Measurements from ENCODE around the gene BTK.

BTK gene

DNA sequence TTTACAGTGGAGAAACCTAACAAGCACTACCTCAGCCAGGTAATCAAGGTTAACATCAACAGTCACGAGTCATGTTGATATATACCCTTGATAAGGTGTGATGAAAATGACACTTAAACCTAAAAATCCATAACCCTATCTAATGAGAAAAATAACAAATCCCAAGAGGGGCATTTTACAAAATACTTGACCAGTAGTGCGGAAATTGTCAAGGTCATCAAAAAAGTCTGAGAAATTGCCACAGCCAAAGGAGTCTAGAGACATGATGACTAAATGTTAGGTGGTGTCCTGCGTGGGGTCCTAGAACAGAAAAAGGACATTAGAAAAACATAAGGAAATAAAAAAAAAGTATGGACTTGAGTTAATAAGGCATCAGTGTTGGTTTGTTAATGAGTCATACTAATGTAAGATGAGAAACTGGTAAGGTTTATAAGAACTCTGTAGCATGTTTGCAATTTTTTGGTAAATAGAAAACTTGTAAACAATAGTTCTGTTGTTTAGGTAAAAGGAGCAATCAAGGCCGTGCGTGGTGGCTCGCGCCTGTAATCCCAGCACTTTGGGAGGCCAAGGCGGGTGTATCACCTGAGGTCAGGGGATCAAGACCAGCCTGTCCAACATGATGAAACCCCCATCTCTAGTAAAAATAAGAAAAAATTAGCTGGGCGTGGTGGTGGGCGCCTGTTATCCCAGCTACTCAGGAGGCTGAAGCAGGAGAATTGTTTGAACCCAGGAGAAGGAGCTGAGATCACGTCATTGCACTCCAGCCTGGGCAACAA, 7.7 kb upstream of the BTK start:
- DNase-seq: no peak

DNA sequence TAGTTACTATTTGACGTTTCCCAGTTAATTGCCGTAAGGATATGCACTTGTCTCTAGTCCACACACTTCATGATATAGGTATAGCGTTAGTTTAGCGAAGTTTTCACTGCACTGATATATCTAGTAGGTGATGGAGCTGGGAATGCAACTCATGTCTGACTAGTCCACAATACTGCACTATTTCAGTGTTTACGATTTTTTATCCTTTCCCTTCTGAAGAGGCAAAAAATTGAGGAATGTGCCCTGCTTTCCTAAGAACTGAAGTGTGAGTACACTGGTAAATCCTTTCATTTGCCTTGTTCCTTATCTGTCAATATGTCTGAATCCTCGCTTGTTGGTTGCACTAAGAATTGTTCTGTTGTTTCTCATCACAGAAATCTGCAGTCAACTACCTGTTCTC, 5.8 kb upstream of the BTK start:
- no peak for DNase-seq

DNA sequence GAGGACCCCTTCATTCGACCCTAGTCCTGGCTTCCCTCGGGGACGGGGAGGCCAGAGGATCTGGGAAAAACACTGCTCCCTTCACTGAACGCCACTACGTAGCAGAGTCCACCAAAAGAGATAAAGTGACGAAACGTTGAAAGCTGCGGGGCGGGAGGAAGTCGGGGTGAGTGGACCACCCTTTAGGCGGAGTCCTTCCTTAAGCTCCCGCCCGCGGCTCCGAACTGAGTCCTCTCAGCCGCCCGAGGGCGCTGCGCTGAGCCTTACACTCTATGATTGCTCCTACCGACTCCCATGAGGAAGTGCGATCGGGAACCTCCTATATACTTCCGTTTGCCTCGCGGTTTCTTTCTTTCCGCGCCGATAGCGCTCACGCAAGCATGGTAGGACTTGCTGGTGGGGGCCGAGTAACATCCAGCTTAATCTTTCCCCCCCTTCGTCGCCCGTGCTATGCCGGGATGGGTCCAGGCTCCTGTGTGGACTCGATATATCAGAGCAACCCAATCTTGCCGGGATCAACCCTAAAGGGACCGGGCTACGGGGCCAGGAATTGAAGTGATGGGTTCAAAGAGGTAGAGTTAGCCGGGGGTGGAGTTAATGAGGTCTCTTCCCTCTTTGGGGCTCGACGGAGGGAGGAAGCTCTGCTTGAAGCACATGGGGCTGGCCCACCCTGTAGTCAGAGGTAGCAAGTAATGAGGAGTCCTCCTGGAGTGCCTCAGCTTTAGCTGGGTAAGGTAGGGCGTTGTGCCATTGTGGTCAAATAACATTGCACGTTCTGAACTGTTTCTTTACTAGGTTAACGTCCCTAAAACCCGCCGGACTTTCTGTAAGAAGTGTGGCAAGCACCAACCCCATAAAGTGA, 4.9 kb upstream of the BTK start, which contains the start of gene RPL36A:
Gene RPL36A, plus strand, starts transcription at position 348 of the 862 bp plus-strand sequence. Its CDS starts 33 bp downstream, at position 381.
- DNase-seq: peak in 55 of 56 donors; percentile 1 to 88 (median 61)

DNA sequence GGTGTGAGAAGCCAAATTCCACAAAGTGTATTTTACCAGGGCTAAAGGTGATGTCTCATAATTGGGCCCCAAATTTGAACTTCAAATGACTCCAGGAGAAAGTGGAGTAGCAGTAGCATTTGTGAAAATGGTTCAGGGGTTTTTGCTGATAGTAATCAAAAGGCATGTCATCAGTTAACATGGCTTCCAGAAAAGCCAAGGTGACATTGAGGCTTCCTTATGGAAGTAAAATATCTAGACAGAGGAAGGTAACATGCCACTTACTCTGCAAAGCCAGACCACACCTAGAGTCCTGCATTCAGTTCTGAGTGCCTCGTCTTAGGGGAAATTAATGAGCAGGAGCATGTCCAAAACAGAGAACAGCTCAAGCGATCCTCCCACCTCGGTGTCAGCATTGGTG, 2.6 kb upstream of the BTK start:
- no peak for DNase-seq

DNA sequence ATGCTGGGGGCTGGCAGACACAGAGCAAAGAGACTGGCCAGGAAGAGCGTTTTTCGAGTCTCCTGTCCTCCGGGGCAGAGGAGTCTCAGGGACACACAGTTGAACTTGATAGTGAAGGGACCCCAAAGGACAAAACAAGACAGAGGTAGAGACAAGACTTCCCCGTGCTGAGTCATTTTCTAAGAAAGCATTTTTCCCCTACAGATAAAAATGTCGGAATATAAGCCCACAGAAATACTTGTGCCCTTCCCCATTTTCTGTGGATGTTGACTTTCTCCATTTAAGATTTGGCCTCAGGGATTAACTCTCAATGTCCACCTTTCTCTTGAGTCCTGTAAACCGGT, 523 bp upstream of the BTK start:
- no peak for DNase-seq

DNA sequence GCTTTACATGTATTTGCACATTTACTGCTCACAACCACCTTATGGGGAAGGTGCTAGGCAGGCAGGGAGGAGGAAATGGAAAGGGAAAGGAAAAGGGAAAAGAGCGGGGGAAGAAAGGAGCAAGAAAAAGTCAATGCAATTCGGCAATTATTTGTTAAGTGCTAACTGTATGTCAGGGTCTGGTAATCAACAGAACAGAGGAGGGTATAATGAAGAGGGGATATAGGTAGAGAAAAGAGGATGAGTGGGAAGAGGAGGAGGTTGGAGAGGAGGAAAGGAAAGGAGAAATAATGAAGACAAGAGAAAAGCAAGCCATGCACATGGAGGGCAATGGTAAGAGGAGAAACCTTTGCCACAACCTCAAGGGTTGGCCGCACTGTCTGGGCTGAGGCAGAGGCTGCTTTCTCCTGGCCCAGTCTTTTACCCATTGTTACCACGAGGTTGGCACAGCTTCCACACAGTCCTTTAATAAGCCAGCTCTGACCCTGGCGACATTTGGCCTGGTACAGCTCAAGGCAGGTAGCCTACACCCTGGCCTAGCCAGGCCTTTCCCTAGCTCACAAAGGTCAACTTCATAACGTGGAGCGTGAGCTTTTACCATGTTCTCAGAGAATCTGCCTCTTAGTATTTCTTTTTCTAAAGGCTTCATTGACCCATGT, 836 bp downstream of the BTK start:
- no peak for DNase-seq

DNA sequence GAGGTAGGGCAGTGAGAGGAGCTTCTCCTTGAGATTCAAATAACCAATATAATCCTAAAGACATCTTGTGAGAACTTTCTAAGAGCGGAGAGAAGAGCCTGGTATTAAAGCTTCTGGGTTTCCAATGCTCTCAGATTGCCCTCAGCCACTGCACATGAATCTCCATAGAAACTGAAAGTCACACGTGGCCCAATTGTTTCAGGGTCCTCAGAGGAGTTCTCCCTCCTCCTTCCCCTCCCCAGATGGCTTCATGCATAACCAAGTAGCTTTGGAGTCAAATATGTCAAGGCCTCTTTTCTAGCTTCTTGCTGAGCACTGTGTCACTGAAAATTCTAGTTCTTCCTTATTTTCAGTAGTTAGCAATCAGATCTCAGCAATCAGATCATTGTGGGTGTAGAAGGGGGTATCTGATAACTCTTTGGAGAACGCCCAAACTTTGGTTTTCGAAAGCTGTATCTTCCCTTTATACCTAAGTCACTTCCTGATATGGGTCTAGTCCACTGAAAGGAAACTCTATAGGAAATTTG, 2.2 kb downstream of the BTK start:
- no peak for DNase-seq

DNA sequence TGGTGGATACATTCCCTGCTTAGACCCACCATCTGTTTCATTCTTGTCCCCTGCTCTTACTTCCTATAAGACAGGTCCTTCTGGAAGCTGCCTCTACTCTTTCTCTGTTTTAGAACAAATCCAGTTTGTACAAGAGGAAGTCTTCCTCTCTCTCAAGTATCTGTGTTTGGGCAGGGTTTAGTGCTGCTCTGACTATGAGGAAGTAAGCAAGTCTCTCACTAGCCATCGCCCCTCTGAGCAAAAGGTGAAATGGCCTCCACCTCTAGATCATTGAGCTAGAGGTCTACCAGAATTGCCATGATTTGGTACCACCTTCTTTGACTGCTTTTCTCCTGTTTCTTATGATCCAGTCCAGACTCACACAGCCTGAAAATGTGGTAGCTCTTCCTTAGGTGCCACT, 8.4 kb downstream of the BTK start:
- peak in 1 of 56 donors; percentile 0 for DNase-seq

DNA sequence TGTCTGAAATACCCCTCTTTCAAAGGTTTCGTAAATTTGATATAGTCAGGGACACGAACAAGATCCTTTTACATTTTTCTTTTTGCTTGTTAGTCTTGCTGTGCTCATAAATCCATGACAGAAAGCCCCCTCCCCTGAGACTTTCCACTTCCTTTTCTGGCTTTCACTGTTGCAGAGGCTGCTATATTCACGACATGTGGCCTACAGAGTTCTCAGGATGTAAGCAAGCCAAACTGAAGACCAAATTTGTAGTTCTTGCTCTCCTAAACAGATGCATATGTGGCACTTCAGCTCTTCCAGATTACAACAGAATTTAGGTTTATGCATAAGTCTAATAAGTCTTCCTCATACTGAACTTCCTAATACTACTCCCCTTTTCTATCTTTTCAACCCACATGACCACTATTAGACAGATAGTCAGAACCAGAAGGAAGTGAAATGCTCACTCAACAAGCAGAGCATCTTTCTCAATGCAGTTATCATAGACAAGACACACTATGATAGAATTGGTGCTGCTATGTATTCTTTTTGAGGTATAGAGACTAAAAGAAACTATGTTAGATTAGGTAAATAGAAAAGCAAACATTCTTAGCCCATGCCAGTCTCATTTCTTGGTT, 15.0 kb downstream of the BTK start:
- no peak for DNase-seq

DNA sequence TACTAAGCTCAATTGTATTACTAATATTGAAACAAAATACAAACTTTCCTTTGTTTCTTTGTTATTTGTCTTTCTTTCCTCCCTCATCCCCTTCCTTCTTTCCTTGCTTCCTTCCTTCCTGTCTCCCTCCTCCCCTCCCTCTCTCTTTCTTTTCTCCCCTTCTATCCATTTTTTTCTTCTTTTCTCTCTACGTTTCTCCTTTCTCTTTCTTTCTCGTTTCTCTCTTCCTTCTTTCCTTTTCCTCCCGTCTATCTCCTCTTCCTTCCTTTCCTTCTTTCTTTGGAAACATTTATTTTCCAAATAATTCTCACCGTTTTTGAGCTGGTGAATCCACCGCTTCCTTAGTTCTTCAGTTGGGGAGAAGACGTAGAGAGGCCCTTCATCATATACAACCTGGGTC, 16.3 kb downstream of the BTK start:
- DNase-seq: no peak

DNA sequence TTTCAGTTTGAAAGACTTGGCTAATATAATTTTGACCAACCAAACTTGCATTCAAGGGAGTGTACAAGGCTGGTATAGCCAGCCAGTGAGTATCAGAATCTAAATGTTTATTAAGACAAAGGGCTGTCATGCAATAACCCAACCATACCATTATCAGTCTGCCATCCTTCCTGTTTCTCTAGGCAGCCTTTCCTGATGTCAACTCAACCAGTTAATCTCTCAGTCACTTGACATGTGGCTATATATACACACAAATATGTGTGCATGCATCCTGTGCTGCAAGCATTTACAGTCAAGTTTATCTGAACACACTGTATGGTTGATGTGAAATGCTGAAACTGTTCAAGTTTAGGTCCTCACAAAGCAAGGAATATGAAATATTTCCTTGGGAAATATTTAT, 17.2 kb downstream of the BTK start:
- DNase-seq: no peak

DNA sequence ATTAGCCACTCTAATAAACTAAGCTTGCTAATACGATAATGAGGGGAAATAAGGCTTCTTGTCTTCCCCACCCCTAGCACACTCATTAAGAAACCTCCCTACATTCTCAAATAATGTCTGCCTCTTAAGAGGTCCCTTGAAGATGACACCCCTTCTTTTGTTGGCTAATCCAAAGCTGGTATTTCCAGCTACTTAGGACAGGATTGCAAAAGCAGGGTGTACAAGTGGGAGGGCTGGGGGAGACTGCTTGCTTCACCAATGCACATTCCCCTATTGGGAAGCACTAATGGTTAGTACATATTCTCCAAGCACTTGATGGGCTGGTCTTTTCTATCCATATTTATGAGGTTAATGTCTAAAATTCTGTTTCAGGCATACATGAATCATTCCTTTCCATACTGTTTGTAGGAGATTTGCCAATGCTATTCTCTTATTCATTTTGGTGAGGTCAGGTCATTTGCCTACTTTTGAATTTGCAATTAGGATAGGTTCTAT, 20.6 kb downstream of the BTK start:
- DNase-seq: no peak

DNA sequence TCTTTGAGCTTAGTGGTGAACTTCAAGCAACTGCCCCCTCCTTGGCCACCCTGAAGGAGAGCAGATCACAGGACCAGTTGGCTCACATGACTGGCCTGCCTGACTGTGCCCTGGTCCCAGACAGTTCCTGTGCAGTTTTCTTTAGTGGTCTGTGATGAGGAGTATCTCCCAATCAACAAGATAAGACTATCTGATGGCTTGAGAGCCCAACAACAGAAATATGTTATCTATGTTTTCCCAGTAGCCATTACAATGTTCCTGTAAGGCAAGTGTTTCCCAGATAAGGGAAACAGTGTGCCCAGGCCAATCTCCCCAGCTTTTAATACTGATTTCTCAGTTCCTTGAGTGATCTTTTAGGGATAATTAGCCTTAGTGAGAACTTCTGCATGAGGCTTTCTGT, 23.2 kb downstream of the BTK start:
- no peak for DNase-seq

DNA sequence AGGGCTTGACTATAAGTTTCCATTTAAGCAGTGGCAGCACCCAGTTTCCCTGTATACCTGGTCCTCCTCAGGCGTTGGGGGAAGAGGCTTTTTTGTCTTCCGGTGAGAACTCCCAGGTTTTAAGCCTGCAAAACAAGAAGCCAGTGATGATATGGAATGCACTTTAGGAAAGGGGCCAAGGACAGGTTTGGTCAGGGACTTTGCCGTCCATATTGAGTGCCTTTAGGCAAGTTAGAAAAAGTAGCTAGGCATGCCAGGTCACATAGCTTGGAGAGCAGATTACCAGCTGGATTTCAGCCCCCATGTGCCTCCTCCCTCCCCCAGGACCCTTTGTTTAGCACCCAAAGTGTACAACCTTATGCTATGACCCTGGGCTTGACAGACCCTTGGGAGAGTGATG, 23.9 kb downstream of the BTK start:
- no peak for DNase-seq

DNA sequence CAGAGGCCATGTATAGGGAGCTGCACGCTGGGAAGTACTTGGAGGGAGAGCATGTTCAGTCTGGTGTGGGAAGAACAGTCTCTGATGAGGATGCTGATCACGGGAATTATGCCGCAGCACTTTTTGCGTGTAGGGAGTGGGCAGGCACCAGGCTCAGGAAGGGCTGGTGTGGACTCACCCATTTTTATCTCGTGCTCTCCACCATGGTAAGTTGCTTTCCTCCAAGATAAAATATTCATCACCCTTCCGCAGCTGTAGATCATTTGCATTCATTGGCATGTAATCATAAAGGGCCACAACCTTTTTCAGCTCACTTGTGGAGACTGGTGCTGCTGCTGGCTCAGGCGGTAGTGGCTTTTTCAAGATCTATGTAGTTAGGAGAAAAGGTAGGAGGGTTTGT, 25.6 kb downstream of the BTK start:
- DNase-seq: no peak

DNA sequence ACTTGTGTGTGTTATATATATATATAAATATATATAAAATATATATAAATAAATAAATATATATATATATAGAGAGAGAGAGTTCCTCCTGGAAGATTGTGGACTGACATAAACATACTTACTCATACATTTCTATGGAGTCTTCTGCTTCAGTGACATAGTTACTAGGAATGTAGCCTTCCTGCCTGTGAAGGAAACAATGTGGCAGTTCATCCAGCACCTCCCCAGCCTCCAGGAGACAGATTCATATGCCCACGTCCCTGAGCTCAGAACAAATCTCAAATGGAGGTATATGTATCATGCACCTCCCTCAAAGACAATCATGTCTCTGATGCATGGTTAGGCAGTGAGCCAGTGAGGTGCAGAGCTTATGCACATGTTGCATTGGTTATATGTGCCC, 26.0 kb downstream of the BTK start:
- DNase-seq: no peak

DNA sequence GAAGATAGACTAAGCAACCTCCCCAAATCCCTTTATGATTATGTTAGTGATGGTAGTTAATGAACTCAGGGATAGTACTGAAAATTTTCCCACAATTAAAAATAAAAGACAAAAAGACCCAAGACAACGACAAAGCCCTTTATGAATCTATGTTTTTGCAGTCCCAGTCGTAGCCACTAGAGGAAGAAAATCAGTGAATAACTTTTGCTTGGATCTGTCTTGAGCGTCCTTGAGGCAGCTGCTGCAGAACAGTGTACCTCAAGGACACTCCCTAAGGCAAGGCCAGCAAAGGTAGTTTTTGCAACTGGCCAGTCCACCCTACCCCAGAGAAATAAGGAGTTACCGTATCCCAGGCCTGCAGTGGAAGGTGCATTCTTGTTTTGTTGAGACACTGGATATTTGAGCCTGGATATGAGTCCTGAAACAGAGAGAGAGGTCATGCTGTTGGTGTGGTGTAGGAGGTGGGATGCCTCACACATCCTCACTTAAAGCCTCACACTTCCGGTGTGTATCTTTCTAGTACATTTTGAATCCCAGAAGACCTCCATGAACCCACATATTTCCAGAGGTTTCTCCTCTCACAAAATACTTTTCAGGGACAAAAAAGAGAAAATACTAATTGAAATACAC, 28.7 kb downstream of the BTK start:
- no peak for DNase-seq

DNA sequence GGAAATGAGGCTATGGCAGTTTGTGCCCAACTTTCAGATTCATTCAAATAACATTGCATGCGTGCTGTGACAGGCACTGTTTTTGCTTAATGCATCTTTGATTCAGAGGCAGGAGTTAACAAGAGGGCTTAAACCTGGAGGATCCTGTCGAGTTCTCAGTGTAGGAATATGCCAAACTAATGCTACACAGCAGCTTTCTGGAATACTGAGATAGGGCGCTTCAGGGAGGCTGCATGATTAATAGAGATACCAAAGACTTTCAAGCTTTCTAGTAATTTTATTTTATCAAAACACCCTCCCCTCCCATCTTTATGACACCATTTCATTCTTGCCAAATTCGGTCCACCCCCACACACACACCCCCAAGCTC, 36.8 kb downstream of the BTK start:
- DNase-seq: no peak

DNA sequence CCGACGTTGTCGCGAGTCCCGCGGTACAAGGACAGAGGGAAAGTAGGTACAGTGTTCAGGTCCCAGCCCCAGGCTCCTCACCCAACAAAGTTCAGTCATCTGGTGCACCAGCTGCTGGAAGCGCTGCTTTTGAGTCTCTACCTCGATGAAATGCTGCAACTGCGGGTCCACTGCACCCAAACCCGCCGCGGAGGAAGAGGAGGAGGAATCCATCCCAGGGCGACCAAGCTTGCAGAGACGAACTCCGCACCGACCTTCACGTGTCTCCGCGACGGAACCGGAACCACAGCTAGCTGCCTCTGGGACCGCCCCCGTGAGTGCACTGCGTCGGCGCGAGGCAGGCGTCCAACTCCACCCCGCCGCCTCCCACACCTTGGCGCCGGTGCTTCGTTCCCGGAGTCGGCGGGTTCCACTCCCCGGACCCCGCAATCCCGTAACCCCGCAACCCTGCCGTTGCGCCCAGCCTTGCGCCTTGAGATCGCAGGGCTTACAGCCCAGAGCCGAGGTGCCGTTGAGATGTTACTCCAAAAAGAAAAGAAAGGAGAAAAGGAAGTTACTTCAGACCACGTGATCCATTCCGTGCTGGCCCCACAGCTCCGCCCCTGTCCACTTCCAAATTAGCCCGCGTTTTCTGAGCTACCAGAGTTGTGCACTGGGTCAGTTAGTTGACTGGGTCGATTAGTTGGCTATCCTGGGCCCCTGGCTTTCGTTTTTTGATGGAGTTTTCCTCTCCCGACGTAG, 37.4 kb downstream of the BTK start, which contains the start of gene TIMM8A:
Gene TIMM8A, minus strand, starts transcription at position 291 of the 741 bp plus-strand sequence. Its CDS starts 78 bp downstream, at position 213.
- DNase-seq: peak; percentile 0 to 78 (median 50)

DNA sequence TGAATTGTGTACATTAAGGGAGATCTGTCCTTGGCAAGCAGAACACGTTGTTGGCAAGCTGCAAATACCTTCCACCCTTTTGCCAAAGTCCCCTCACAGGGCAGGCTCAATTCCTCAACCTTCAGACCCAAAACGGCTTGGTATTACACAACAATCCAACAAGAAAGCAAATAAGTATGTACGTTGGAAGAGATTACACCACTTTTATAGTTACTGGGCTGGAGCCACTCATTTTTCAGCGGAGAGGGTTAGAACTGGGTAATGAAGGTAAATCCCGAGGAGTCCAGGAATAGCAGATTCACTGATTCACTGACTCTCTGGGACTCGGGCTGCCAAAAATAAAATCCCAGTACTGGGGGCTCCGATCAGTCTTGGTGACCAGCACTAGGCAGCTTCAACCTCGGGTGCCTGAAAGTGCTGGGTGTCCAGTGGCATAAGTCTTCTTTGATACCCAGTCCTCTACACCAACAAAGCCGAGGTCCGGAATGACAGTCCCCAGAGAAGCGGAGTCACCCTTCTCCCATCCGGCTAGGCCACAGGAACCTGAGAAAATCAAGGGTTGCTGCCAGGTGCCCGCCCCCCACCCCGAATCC, 38.0 kb downstream of the BTK start:
- peak in 8 of 56 donors; percentile 0 to 33 (median 17) for DNase-seq
